Esophagus squamous epithelium (tissue), 5 donors: ENCODE results near the gene LRRC2. TPM values are rescaled to one million over a fixed set of nuclear protein-coding genes. Genes with fewer than 3 reads are reported as not detected.

ENCODE experiments used
- DNase-seq: peaks from one replicate; lab custom pipeline; 2025; lab: John Stamatoyannopoulos, UW
- H3K27ac ChIP-seq, 4 donors: fragments of 200-600 bp; sonication (generic); one replicate each; pipeline ENCODE4 v1.5.1; 2016 to 2019; ENCODE audit warnings: mild to moderate bottlenecking in 1 of 4
- H3K27me3 ChIP-seq, 4 donors: fragments of 200-600 bp; sonication (generic); 1 replicate in 3 of 4; 2 replicates in 1 of 4; pipeline versions ENCODE4 v1.5.1 to v1.6.0; 2017 to 2021; ENCODE audit warnings: antibody characterized with exemption in 1 of 4
- H3K36me3 ChIP-seq, 3 donors: fragments of 200-600 bp; sonication (generic); one replicate each; pipeline ENCODE4 v1.5.1; 2016 to 2019
- H3K4me1 ChIP-seq, 3 donors: fragments of 200-600 bp; sonication (generic); one replicate each; pipeline ENCODE4 v1.5.1; 2017 to 2019
- H3K4me3 ChIP-seq, 4 donors: fragments of 200-600 bp; sonication (generic); 1 replicate in 3 of 4; 2 replicates in 1 of 4; pipeline ENCODE4 v1.5.1; 2016 to 2019; ENCODE audit warnings: mild to moderate bottlenecking in 2 of 4, moderate library complexity in 1 of 4
- H3K9me3 ChIP-seq, 3 donors: fragments of 200-600 bp; sonication (generic); one replicate each; pipeline ENCODE4 v1.5.1; 2016 to 2019
- CTCF ChIP-seq, 6 experiments: fragments of 450-650 bp in 4 of 6; fragments of 200-600 bp in 2 of 6; sonication (generic) in 2 of 6; IDR thresholded peaks; one replicate each; pipeline ENCODE4 v1.5.1; 2016 to 2019; ENCODE audit warnings: antibody characterized with exemption in 6 of 6, mild to moderate bottlenecking in 4 of 6, moderate library complexity in 4 of 6
- POLR2A ChIP-seq, 4 donors: fragments of 450-650 bp; IDR thresholded peaks; one replicate each; pipeline ENCODE4 v1.6.1; 2017; ENCODE audit warnings: antibody characterized with exemption in 4 of 4, mild to moderate bottlenecking in 4 of 4, moderate library complexity in 3 of 4
- WGBS, 2 donors: methylation state at CpG; one replicate each; pipeline ENCODE4 v1.1.5; 2018; 5-methylcytosine and 5-hydroxymethylcytosine counted together
- intact Hi-C: fragments of 100-400 bp; cut with DNase I; formaldehyde crosslinking; loops from one replicate; pipeline ENCODE4 v1.15.0; 2022
- total RNA-seq, 4 donors: library from RNA; depleted of rRNA; stranded (reverse); fragments of >200 nt; gene quantifications; one replicate each; pipeline ENCODE4 v1.1.0, GENCODE V29; 2016
- donor health status: DM: yes; HTN: yes; CAD: no.

The LRRC2 gene
- total RNA-seq, 4 donors from 2014 or later: 0.26 to 2.7 (median 1.1) TPM; not detected in 1

GRCh38 chr3:46509661-46510187 lies 56.4 kb downstream of the LRRC2 start:
- DNase-seq: no peak
- intact Hi-C loops: no loop called here
- Histone ChIP-seq H3K9me3 (no peaks in the 10 kb centered on the region), H3K36me3 (no peaks in the 10 kb centered on the region), H3K4me3 (no peak overlapping the region), H3K27me3 (no peaks in the 10 kb centered on the region), H3K27ac (no peak overlapping the region), H3K4me1 (no peaks in the 10 kb centered on the region)
- 61 to 72% methylated on average over 4 of the region's 4 CpGs for WGBS, 2 donors
- TF ChIP-seq CTCF (IDR thresholded peaks at IDR 0.05) (no peak), POLR2A (IDR thresholded peaks at IDR 0.05) (no peak)

GRCh38 chr3:46508850-46509591 lies 57.1 kb downstream of the LRRC2 start:
- Histone ChIP-seq H3K4me3 (no peak overlapping the region), H3K36me3 (no peaks in the 10 kb centered on the region), H3K4me1 (no peaks in the 10 kb centered on the region), H3K9me3 (no peaks in the 10 kb centered on the region), H3K27ac (no peak overlapping the region), H3K27me3 (no peaks in the 10 kb centered on the region)
- TF ChIP-seq POLR2A (IDR thresholded peaks at IDR 0.05) (no peak), CTCF (IDR thresholded peaks at IDR 0.05) (no peak)
- intact Hi-C loops: no loop called here
- no peak for DNase-seq
- 82 to 92% methylated on average over 4 of the region's 4 CpGs for WGBS, 2 donors

GRCh38 chr3:46506526-46506925 lies 59.6 kb downstream of the LRRC2 start:
- intact Hi-C loops: no loop called here
- no peak overlapping the region for H3K4me3 ChIP-seq
- H3K4me1 ChIP-seq: no peaks in the 10 kb centered on the region
- no peak for DNase-seq
- H3K36me3 ChIP-seq: no peaks in the 10 kb centered on the region
- whole genome bisulfite sequencing, 2 donors: 83 to 88% methylated on average over 3 of the region's 3 CpGs
- no peak for TF ChIP-seq CTCF (IDR thresholded peaks at IDR 0.05)
- TF ChIP-seq POLR2A (IDR thresholded peaks at IDR 0.05): no peak
- no peaks in the 10 kb centered on the region for H3K9me3 ChIP-seq
- H3K27me3 ChIP-seq: no peaks in the 10 kb centered on the region
- H3K27ac ChIP-seq: no peak overlapping the region

GRCh38 chr3:46505953-46506352 lies 60.1 kb downstream of the LRRC2 start:
- intact Hi-C loops: no loop called here
- Histone ChIP-seq H3K27me3 (no peaks in the 10 kb centered on the region), H3K4me3 (no peak overlapping the region), H3K4me1 (no peaks in the 10 kb centered on the region), H3K27ac (no peak overlapping the region), H3K36me3 (no peaks in the 10 kb centered on the region), H3K9me3 (no peaks in the 10 kb centered on the region)
- DNase-seq: no peak
- TF ChIP-seq CTCF (IDR thresholded peaks at IDR 0.05) (no peak), POLR2A (IDR thresholded peaks at IDR 0.05) (no peak)
- 86 to 92% methylated on average over 7 to 10 of the region's 10 CpGs for WGBS, 2 donors

GRCh38 chr3:46504789-46505188 lies 61.3 kb downstream of the LRRC2 start:
- intact Hi-C loops: no loop called here
- Histone ChIP-seq H3K4me3 (no peak overlapping the region), H3K27me3 (no peaks in the 10 kb centered on the region), H3K27ac (no peak overlapping the region), H3K36me3 (no peaks in the 10 kb centered on the region), H3K4me1 (no peaks in the 10 kb centered on the region), H3K9me3 (no peaks in the 10 kb centered on the region)
- TF ChIP-seq CTCF (IDR thresholded peaks at IDR 0.05): no peak
- no peak for TF ChIP-seq POLR2A (IDR thresholded peaks at IDR 0.05)
- DNase-seq: no peak
- 37 to 44% methylated on average over 5 of the region's 5 CpGs for WGBS, 2 donors
